HCT116 (cell line): ENCODE data around the gene DIPK1A. TPM values are rescaled to one million over a fixed set of nuclear protein-coding genes. Genes with fewer than 3 reads are reported as not detected.

Experiments
- ATAC-seq: fragments of 200-7000 bp; cut with Tn5 transposase; 2 replicates; pipeline ENCODE4 v1.9.1; 2020; ENCODE audit warnings: mild to moderate bottlenecking, moderate library complexity
- BruUV-seq: library from RNA; stranded (reverse); fragments of 400-500 nt; replicated peaks from 2 replicates; lab custom pipeline; 2021; lab: Mats Ljungman, UMichigan
- CTCF ChIA-PET: fragments of 300-600 bp; sonication (Branson Sonifier 250); formaldehyde crosslinking; loops from one replicate; lab custom pipeline; 2021; ENCODE audit warnings: antibody characterized with exemption; lab: Charles Lee
- POLR2A ChIA-PET: fragments of 300-600, 350-600 bp; sonication (Branson Sonifier 250); formaldehyde crosslinking; loops from one replicate; lab custom pipeline; 2021; ENCODE audit warnings: antibody characterized with exemption; lab: Charles Lee
- RAD21 ChIA-PET, 2 experiments: fragments of 300-600 bp; sonication (Branson Sonifier 250); formaldehyde crosslinking; loops; one replicate each; lab custom pipeline; 2023; ENCODE audit warnings: low total read pairs in 2 of 2; ENCODE audit not compliant: uncharacterized antibody in 2 of 2, unreplicated experiment in 2 of 2, low non-redundant PET in 1 of 2; lab: Charles Lee
- DNase-seq: peaks from one replicate; pipeline ENCODE4 v3.0.0-alpha.2; 2010; ENCODE audit warnings: low read depth, low spot score
- H2AFZ ChIP-seq: fragments of 200-600 bp; shearing (Covaris generic), sonication (generic); 2 replicates; pipeline ENCODE4 v1.6.1; 2017; ENCODE audit warnings: low read depth, mixed run types, mixed read lengths, antibody characterized with exemption, low read length; ENCODE audit not compliant: poor library complexity, severe bottlenecking
- H3K27ac ChIP-seq: 2 replicates; pipeline ENCODE4 v1.5.1; 2012; ENCODE audit warnings: low read depth, low read length
- H3K27me3 ChIP-seq: fragments of 200-600 bp; sonication (generic); 2 replicates; pipeline ENCODE4 v1.6.1; 2016; ENCODE audit warnings: mixed run types, low read length, mixed read lengths; ENCODE audit not compliant: insufficient read depth
- H3K36me3 ChIP-seq, 2 experiments: fragments of 200-500 bp in 1 of 2; fragments of 200-600 bp in 1 of 2; sonication (Bioruptor generic) in 1 of 2; sonication (generic) in 1 of 2; 2 replicates each; pipeline versions ENCODE4 v1.5.1 to v1.6.1; 2014 to 2016; ENCODE audit warnings: low read length in 2 of 2, inconsistent platforms in 1 of 2, mixed read lengths in 1 of 2, mixed run types in 1 of 2; ENCODE audit not compliant: insufficient read depth in 2 of 2, control insufficient read depth in 1 of 2
- H3K4me1 ChIP-seq, 2 experiments: fragments of 200-600 bp in 1 of 2; sonication (generic) in 1 of 2; 2 replicates each; pipeline versions ENCODE4 v1.5.1 to v1.6.1; 2012 to 2017; ENCODE audit warnings: low read length in 2 of 2, inconsistent platforms in 1 of 2, mild to moderate bottlenecking in 1 of 2, mixed read lengths in 1 of 2, mixed run types in 1 of 2, moderate library complexity in 1 of 2; ENCODE audit not compliant: insufficient read depth in 2 of 2, control insufficient read depth in 1 of 2
- H3K4me2 ChIP-seq: fragments of 200-600 bp; sonication (generic); 2 replicates; pipeline ENCODE4 v1.6.1; 2017; ENCODE audit warnings: mixed run types, low read length, mixed read lengths
- H3K4me3 ChIP-seq, 2 experiments: fragments of 200-600 bp in 1 of 2; sonication (generic) in 1 of 2; replicated peaks in 1 of 2; 2 replicates each; pipeline ENCODE4 v1.5.1; 2011 to 2016; ENCODE audit warnings: low read length in 2 of 2, control low read depth in 1 of 2, low read depth in 1 of 2, mild to moderate bottlenecking in 1 of 2, mixed read lengths in 1 of 2, mixed run types in 1 of 2
- H3K79me2 ChIP-seq: fragments of 200-600 bp; sonication (generic); 2 replicates; pipeline ENCODE4 v1.6.1; 2017; ENCODE audit warnings: mild to moderate bottlenecking, mixed run types, low read length, moderate library complexity, mixed read lengths; ENCODE audit not compliant: insufficient read depth
- H3K9ac ChIP-seq: fragments of 200-600 bp; sonication (generic); 2 replicates; pipeline ENCODE4 v1.6.1; 2016; ENCODE audit warnings: low read length, mixed read lengths
- H3K9me2 ChIP-seq: fragments of 200-600 bp; sonication (generic), shearing (Covaris generic); 2 replicates; pipeline ENCODE4 v1.6.1; 2017; ENCODE audit warnings: mixed run types, mild to moderate bottlenecking, moderate library complexity; ENCODE audit not compliant: insufficient read depth
- H3K9me3 ChIP-seq, 2 experiments: fragments of 200-500 bp in 1 of 2; fragments of 200-600 bp in 1 of 2; sonication (Bioruptor generic) in 1 of 2; sonication (generic) in 1 of 2; 2 replicates each; pipeline ENCODE4 v1.6.1; 2014 to 2017; ENCODE audit warnings: low read length in 2 of 2, mixed read lengths in 2 of 2, inconsistent platforms in 1 of 2, low read depth in 1 of 2, mild to moderate bottlenecking in 1 of 2, mixed run types in 1 of 2, moderate library complexity in 1 of 2; ENCODE audit not compliant: control insufficient read depth in 1 of 2, insufficient read depth in 1 of 2
- H4K20me1 ChIP-seq: fragments of 200-600 bp; sonication (generic), shearing (Covaris generic); 2 replicates; pipeline ENCODE4 v1.6.1; 2017; ENCODE audit warnings: mixed run types, mild to moderate bottlenecking, moderate library complexity; ENCODE audit not compliant: insufficient read depth
- ATF3 ChIP-seq: IDR thresholded peaks from 2 replicates; pipeline ENCODE4 v1.6.1; 2012
- CEBPB ChIP-seq: IDR thresholded peaks from 2 replicates; pipeline ENCODE4 v1.6.1; 2012; ENCODE audit warnings: low read depth
- EGR1 ChIP-seq: IDR thresholded peaks from 2 replicates; pipeline ENCODE4 v1.6.1; 2012; ENCODE audit warnings: low read depth
- ELF1 ChIP-seq: IDR thresholded peaks from 2 replicates; pipeline ENCODE4 v1.6.1; 2012; ENCODE audit warnings: low read depth, borderline replicate concordance
- EZH2 ChIP-seq: fragments of 200-600 bp; sonication (generic); IDR thresholded peaks from 2 replicates; pipeline ENCODE4 v1.6.1; 2017; ENCODE audit warnings: antibody characterized with exemption, mixed run types
- EZH2phosphoT487 ChIP-seq: fragments of 200-600 bp; IDR thresholded peaks from 2 replicates; pipeline ENCODE4 v1.6.1; 2018; ENCODE audit warnings: antibody characterized with exemption, borderline replicate concordance
- FOSL1 ChIP-seq: IDR thresholded peaks from 2 replicates; pipeline ENCODE4 v1.6.1; 2012; ENCODE audit warnings: low read depth
- JUND ChIP-seq: IDR thresholded peaks from 2 replicates; pipeline ENCODE4 v1.6.1; 2012
- POLR2A ChIP-seq: IDR thresholded peaks from 2 replicates; pipeline ENCODE4 v1.7.0; 2011; ENCODE audit warnings: borderline replicate concordance; ENCODE audit not compliant: insufficient read depth, insufficient read length; ENCODE audit errors: extremely low read depth
- POLR2AphosphoS5 ChIP-seq: IDR thresholded peaks from 2 replicates; pipeline ENCODE4 v1.6.1; 2011; ENCODE audit warnings: mild to moderate bottlenecking, low read depth, low read length, moderate library complexity
- RAD21 ChIP-seq: IDR thresholded peaks from 2 replicates; pipeline ENCODE4 v1.6.1; 2012; ENCODE audit warnings: low read depth, mild to moderate bottlenecking
- SIN3A ChIP-seq: IDR thresholded peaks from 2 replicates; pipeline ENCODE4 v1.6.1; 2012; ENCODE audit warnings: low read depth
- SRF ChIP-seq: IDR thresholded peaks from 2 replicates; pipeline ENCODE4 v1.6.1; 2012; ENCODE audit warnings: low read depth
- YY1 ChIP-seq: IDR thresholded peaks from 2 replicates; pipeline ENCODE4 v1.6.1; 2011; ENCODE audit warnings: low read length, low read depth, moderate library complexity, mild to moderate bottlenecking; ENCODE audit not compliant: insufficient replicate concordance; ENCODE audit errors: extremely low read depth
- intact Hi-C: fragments of 100-400 bp; cut with micrococcal nuclease; formaldehyde crosslinking; loops from 2 replicates; pipeline ENCODE4 v1.10.0; 2022
- total RNA-seq: library from RNA; stranded (reverse); gene quantifications from one replicate; pipeline ENCODE4 v1.2.1, GENCODE V29; 2021; ENCODE audit not compliant: unreplicated experiment
- TF ChIP-seq, protein P1 (sequence below), 3 experiments: fragments of 200-600 bp in 1 of 3; sonication (generic) in 1 of 3; IDR thresholded peaks in 2 of 3; conservative IDR thresholded peaks in 1 of 3; 2 replicates each; pipeline ENCODE4 v1.5.1; 2012 to 2017; ENCODE audit warnings: low read depth in 2 of 3, low read length in 2 of 3, antibody characterized with exemption in 1 of 3, borderline replicate concordance in 1 of 3, control low read depth in 1 of 3, mild to moderate bottlenecking in 1 of 3, mixed read lengths in 1 of 3, mixed run types in 1 of 3, moderate library complexity in 1 of 3; ENCODE audit not compliant: insufficient read depth in 1 of 3
- TF ChIP-seq, protein P2 (sequence below): IDR thresholded peaks from 2 replicates; pipeline ENCODE4 v1.6.1; 2012; ENCODE audit warnings: low read depth
- TF ChIP-seq, protein P3 (sequence below): IDR thresholded peaks from 2 replicates; pipeline ENCODE4 v1.6.1; 2012

Gene DIPK1A
- total RNA-seq, 1 experiment from 2014 or later, result 4.3 TPM

DNA sequence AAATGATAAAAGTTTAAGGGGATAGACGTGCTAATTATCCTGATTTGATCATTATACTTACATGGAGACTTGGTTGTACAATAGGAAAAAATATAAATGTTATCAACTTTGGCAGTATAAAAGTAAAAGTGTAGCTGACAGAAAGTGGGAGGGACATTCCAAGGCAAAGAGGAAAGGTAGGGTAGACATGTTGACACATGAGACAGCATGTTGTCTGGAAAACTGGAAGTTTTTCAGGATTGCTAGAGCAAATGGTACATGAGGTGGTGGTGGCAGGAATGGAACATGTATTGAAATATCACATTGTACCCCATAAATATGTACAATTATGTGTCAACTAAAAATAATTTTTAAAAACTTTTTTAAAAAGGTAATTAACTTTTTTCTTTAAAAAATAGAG, 13.2 kb downstream of the DIPK1A start (continued):
- TF ChIP-seq, protein P1, sequence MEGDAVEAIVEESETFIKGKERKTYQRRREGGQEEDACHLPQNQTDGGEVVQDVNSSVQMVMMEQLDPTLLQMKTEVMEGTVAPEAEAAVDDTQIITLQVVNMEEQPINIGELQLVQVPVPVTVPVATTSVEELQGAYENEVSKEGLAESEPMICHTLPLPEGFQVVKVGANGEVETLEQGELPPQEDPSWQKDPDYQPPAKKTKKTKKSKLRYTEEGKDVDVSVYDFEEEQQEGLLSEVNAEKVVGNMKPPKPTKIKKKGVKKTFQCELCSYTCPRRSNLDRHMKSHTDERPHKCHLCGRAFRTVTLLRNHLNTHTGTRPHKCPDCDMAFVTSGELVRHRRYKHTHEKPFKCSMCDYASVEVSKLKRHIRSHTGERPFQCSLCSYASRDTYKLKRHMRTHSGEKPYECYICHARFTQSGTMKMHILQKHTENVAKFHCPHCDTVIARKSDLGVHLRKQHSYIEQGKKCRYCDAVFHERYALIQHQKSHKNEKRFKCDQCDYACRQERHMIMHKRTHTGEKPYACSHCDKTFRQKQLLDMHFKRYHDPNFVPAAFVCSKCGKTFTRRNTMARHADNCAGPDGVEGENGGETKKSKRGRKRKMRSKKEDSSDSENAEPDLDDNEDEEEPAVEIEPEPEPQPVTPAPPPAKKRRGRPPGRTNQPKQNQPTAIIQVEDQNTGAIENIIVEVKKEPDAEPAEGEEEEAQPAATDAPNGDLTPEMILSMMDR (IDR thresholded peaks at IDR 0.05 in 2 of 3, conservative IDR thresholded peaks at IDR 0.05 in 1 of 3; ENCODE audit: borderline replicate concordance in 1 of 3, insufficient read depth in 1 of 3, low read depth in 2 of 3, low read length in 2 of 3), result no peak
- no peak for TF ChIP-seq CEBPB
- TF ChIP-seq, protein P2, sequence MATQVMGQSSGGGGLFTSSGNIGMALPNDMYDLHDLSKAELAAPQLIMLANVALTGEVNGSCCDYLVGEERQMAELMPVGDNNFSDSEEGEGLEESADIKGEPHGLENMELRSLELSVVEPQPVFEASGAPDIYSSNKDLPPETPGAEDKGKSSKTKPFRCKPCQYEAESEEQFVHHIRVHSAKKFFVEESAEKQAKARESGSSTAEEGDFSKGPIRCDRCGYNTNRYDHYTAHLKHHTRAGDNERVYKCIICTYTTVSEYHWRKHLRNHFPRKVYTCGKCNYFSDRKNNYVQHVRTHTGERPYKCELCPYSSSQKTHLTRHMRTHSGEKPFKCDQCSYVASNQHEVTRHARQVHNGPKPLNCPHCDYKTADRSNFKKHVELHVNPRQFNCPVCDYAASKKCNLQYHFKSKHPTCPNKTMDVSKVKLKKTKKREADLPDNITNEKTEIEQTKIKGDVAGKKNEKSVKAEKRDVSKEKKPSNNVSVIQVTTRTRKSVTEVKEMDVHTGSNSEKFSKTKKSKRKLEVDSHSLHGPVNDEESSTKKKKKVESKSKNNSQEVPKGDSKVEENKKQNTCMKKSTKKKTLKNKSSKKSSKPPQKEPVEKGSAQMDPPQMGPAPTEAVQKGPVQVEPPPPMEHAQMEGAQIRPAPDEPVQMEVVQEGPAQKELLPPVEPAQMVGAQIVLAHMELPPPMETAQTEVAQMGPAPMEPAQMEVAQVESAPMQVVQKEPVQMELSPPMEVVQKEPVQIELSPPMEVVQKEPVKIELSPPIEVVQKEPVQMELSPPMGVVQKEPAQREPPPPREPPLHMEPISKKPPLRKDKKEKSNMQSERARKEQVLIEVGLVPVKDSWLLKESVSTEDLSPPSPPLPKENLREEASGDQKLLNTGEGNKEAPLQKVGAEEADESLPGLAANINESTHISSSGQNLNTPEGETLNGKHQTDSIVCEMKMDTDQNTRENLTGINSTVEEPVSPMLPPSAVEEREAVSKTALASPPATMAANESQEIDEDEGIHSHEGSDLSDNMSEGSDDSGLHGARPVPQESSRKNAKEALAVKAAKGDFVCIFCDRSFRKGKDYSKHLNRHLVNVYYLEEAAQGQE, result no peak
- TF ChIP-seq EZH2, result no peak
- TF ChIP-seq, all 23 proteins: peak for 0

- intact Hi-C loops, result no loop called here
- no peak overlapping the region for H3K4me3 ChIP-seq
- no peaks in the 10 kb centered on the region for H3K79me2 ChIP-seq
- DNase-seq (no peak), ATAC-seq (no peak)
- no peaks in the 10 kb centered on the region for H3K9me2 ChIP-seq
- no peaks in the 10 kb centered on the region for H4K20me1 ChIP-seq
- POLR2A ChIA-PET, result no interaction called here
- peaks cover 12 to 21% of the 10 kb centered on the region in 2 experiments for H3K4me1 ChIP-seq
- H3K9ac ChIP-seq, result no peak overlapping the region
- no peak overlapping the region for H3K4me2 ChIP-seq
- no peaks in the 10 kb centered on the region for H3K36me3 ChIP-seq
- H2AFZ ChIP-seq, result no peak overlapping the region
- RAD21 ChIA-PET, result no interaction called here
- CTCF ChIA-PET, result interaction anchor here (0.6 kb wide), 1 partner anchor 95 kb away, joined by 3 read pairs; no protein-coding TSS in a partner anchor
- H3K27me3 ChIP-seq, result no peaks in the 10 kb centered on the region
- no peaks in the 10 kb centered on the region for H3K9me3 ChIP-seq
- H3K27ac ChIP-seq, result no peak overlapping the region
- BruUV-seq, result no TSS peak
- no peak for TF ChIP-seq JUND
- TF ChIP-seq POLR2A, result no peak
- no peak for TF ChIP-seq EZH2phosphoT487
- TF ChIP-seq ELF1, result no peak
- no peak for TF ChIP-seq SRF
- TF ChIP-seq POLR2AphosphoS5, result no peak
- TF ChIP-seq EGR1, result no peak
- TF ChIP-seq, protein P2, result no peak
- no peak for TF ChIP-seq YY1
- TF ChIP-seq FOSL1, result no peak
- TF ChIP-seq, protein P3, sequence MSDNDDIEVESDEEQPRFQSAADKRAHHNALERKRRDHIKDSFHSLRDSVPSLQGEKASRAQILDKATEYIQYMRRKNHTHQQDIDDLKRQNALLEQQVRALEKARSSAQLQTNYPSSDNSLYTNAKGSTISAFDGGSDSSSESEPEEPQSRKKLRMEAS, result no peak
- TF ChIP-seq RAD21, result no peak
- TF ChIP-seq ATF3, result no peak
- TF ChIP-seq SIN3A, result no peak
Observed at GRCh38 chr1:92945748-92946270, 15.5 kb downstream of the DIPK1A start.
